ENCODE data around the gene JPH2. TPM values are rescaled to one million over a fixed set of nuclear protein-coding genes. Genes with fewer than 3 reads are reported as not detected.

The JPH2 gene
- total RNA-seq, 1 experiment from 2014 or later = 0.69 TPM

Other genes starting within 250 kb of the JPH2 start
- 28.5 and 33.0 TPM in 2 replicates for gene OSER1, start 23.6 kb upstream of the JPH2 start, total RNA-seq (2014; rRNA removed; shearing (Covaris generic))
- gene GDAP1L1, start 60.1 kb upstream of the JPH2 start, total RNA-seq (2014; rRNA removed; shearing (Covaris generic)) = 6.1 and 6.8 TPM in 2 replicates
- 1.2 and 1.6 TPM in 2 replicates for gene FITM2, start 124.0 kb upstream of the JPH2 start, total RNA-seq (2014; rRNA removed; shearing (Covaris generic))
- 0.07 TPM in 1 of 2 replicates, not detected in the other for gene R3HDML, start 149.9 kb upstream of the JPH2 start, total RNA-seq (2014; rRNA removed; shearing (Covaris generic))
- 3.7 and 11.4 TPM in 2 replicates for gene HNF4A, start 168.5 kb upstream of the JPH2 start, total RNA-seq (2014; rRNA removed; shearing (Covaris generic))